ENCODE measurements around the gene TBC1D14.

DNA sequence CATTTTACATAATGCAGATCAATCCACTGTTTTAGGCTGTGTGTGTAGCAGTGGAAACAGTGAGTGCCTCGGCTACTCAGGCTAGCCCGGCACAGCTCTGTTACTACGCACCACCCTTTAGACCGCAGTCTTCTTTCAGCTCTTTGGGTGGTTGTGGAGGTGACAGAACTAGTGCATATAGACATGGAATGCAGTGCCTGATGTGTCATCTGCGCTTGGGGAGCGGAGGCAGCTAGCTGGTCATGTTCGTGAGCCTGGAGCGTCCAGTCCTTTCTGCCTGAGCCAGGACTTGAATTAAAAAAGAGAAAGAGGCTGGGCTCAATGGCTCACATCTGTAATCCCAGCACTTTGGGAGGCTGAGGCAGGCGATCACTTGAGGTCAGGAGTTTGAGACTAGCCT, 4.8 kb downstream of the TBC1D14 start:
- TF ChIP-seq POLR2A (IDR thresholded peaks at IDR 0.05) (no peak), POLR2AphosphoS5 (IDR thresholded peaks at IDR 0.05) (no peak)
- TF ChIP-seq, protein P1, sequence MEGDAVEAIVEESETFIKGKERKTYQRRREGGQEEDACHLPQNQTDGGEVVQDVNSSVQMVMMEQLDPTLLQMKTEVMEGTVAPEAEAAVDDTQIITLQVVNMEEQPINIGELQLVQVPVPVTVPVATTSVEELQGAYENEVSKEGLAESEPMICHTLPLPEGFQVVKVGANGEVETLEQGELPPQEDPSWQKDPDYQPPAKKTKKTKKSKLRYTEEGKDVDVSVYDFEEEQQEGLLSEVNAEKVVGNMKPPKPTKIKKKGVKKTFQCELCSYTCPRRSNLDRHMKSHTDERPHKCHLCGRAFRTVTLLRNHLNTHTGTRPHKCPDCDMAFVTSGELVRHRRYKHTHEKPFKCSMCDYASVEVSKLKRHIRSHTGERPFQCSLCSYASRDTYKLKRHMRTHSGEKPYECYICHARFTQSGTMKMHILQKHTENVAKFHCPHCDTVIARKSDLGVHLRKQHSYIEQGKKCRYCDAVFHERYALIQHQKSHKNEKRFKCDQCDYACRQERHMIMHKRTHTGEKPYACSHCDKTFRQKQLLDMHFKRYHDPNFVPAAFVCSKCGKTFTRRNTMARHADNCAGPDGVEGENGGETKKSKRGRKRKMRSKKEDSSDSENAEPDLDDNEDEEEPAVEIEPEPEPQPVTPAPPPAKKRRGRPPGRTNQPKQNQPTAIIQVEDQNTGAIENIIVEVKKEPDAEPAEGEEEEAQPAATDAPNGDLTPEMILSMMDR (IDR thresholded peaks at IDR 0.05 in 8 of 11, conservative IDR thresholded peaks at IDR 0.05 in 3 of 11), result no peak

Measured in spleen (tissue), 7 donors.